ENCODE results near the gene SLC22A5. TPM values are rescaled to one million over a fixed set of nuclear protein-coding genes. Genes with fewer than 3 reads are reported as not detected.

The SLC22A5 gene
- total and polyA plus RNA-seq, 2 donors (not counting 3 experiments of a cell fraction or from before 2014, with no cell fraction given): 3.6 to 9.3 TPM

- H4K20me1 ChIP-seq (replicated peaks; ENCODE audit: control insufficient read depth, extremely low read depth, insufficient read depth, low read length): no peaks in the 10 kb centered on the region
- TF ChIP-seq POLR2AphosphoS5 (IDR thresholded peaks at IDR 0.05; ENCODE audit: insufficient read depth, low read depth, low read length) (no peak), MYC (IDR thresholded peaks at IDR 0.05; ENCODE audit: low read depth, low read length) (no peak), JUN (IDR thresholded peaks at IDR 0.05; ENCODE audit: borderline replicate concordance, insufficient read depth, insufficient read length, low read depth) (no peak), EZH2 (IDR thresholded peaks at IDR 0.05; ENCODE audit: borderline replicate concordance, low read depth, low read length, severe bottlenecking) (no peak), POLR2A (IDR thresholded peaks at IDR 0.05; ENCODE audit: low read depth, low read length) (no peak), MAX (IDR thresholded peaks at IDR 0.05; ENCODE audit: insufficient read depth, insufficient read length) (no peak), FOS (IDR thresholded peaks at IDR 0.05; ENCODE audit: borderline replicate concordance, insufficient read depth, low read length) (no peak), GATA2 (IDR thresholded peaks at IDR 0.05; ENCODE audit: insufficient read depth, insufficient read length, low read depth, low read length) (no peak), CTCF (IDR thresholded peaks at IDR 0.05; ENCODE audit: extremely low read depth in 1 of 2, insufficient read depth in 1 of 2, low read depth in 1 of 2, low read length in 2 of 2) (no peak)
- intact Hi-C loops (cut with micrococcal nuclease) (no loop called here), dilution Hi-C loops (cut with MboI; ENCODE audit: extremely low pct_ligation_motif_present, low sequenced_read_pairs) (no loop called here)
- no peak overlapping the region for H2AFZ ChIP-seq (ENCODE audit: low read depth, low read length)
- H3K4me2 ChIP-seq (ENCODE audit: insufficient read depth, low read length): no peak overlapping the region
- H3K27ac ChIP-seq (ENCODE audit: insufficient read depth, low read depth, low read length): no peak overlapping the region
- ChIA-PET POLR2A (no interaction called here), CTCF (no interaction called here)
- H3K9me1 ChIP-seq (replicated peaks; ENCODE audit: control insufficient read depth, extremely low read depth, insufficient read depth, low read length): no peaks in the 10 kb centered on the region
- no peaks in the 10 kb centered on the region for H3K36me3 ChIP-seq (ENCODE audit: control insufficient read depth in 2 of 2, extremely low read depth in 1 of 2, insufficient read depth in 2 of 2, low read length in 2 of 2)
- H3K9me3 ChIP-seq (replicated peaks; ENCODE audit: control insufficient read depth, insufficient read depth, low read length): no peaks in the 10 kb centered on the region
- DNase-seq (ENCODE audit: low read depth, low spot score) (no peak), FAIRE-seq (no peak)
- no peaks in the 10 kb centered on the region for H3K79me2 ChIP-seq (ENCODE audit: control insufficient read depth, insufficient read depth, low read length)
- H3K4me3 ChIP-seq (replicated peaks in 1 of 3; ENCODE audit: insufficient read depth in 1 of 3, low read depth in 1 of 3, low read length in 3 of 3): no peak overlapping the region
- peaks cover 25% of the 10 kb centered on the region for H3K4me1 ChIP-seq (ENCODE audit: control insufficient read depth, extremely low read depth, insufficient read depth, low read length)
- BruUV-seq (replicated peaks): no TSS peak
- no peaks in the 10 kb centered on the region for H3K27me3 ChIP-seq (ENCODE audit: control insufficient read depth in 2 of 2, insufficient read depth in 2 of 2, low read length in 2 of 2)
- no peak overlapping the region for H3K9ac ChIP-seq (replicated peaks; ENCODE audit: extremely low read depth, insufficient read depth, low read length)
These were observed 23.7 kb downstream of the SLC22A5 start for GRCh38 chr5:132392978-132393825.
